HUES64 (cell line): ENCODE data around the gene FOXO6. TPM values are rescaled to one million over a fixed set of nuclear protein-coding genes. Genes with fewer than 3 reads are reported as not detected.

ENCODE experiments used
- H3K27ac ChIP-seq: 2 replicates; pipeline ENCODE4 v1.7.0; 2013; ENCODE audit warnings: low read depth, low read length, inconsistent platforms
- H3K27me3 ChIP-seq: 2 replicates; pipeline ENCODE4 v1.6.1; 2013; ENCODE audit warnings: mild to moderate bottlenecking, low read length; ENCODE audit not compliant: insufficient read depth
- H3K36me3 ChIP-seq: 2 replicates; pipeline ENCODE4 v1.6.1; 2013; ENCODE audit warnings: mild to moderate bottlenecking, low read length; ENCODE audit not compliant: insufficient read depth
- H3K4me1 ChIP-seq: 2 replicates; pipeline ENCODE4 v1.6.1; 2013; ENCODE audit warnings: mild to moderate bottlenecking, low read length, moderate library complexity; ENCODE audit not compliant: insufficient read depth
- H3K4me3 ChIP-seq: 2 replicates; pipeline ENCODE4 v1.5.1; 2013; ENCODE audit warnings: mild to moderate bottlenecking, low read length, moderate library complexity
- H3K9ac ChIP-seq: 2 replicates; pipeline ENCODE4 v1.6.1; 2013; ENCODE audit warnings: mild to moderate bottlenecking, low read depth, low read length
- H3K9me3 ChIP-seq: 2 replicates; pipeline ENCODE4 v1.6.1; 2013; ENCODE audit warnings: low read depth, low read length; ENCODE audit not compliant: insufficient read depth
- WGBS: fragments of 150-250, 120-280 bp; methylation state at CpG from one replicate; pipeline ENCODE4 v1.1.7; 2013; ENCODE audit warnings: missing lambda C conversion rate; 5-methylcytosine and 5-hydroxymethylcytosine counted together
- polyA plus RNA-seq, 2 experiments: library from polyadenylated mRNA; stranded (reverse); fragments of 50-300 nt; gene quantifications; one replicate each; pipeline ENCODE4 v1.2.3, GENCODE V29; 2013

The FOXO6 gene
- 1.2 TPM for polyA plus RNA-seq (2013, experiment 1 of 2)
- 1.5 TPM for polyA plus RNA-seq (2013, experiment 2 of 2)

- H3K4me3 ChIP-seq = peak within 1 kb of the TSS; percentile 56
- H3K4me1 ChIP-seq = peaks cover 38% of the 10 kb centered on the region
- H3K27ac ChIP-seq = no peak within 1 kb of the TSS
- H3K9me3 ChIP-seq = no peaks in the 10 kb centered on the region
- no peaks in the 10 kb centered on the region for H3K36me3 ChIP-seq
- WGBS = 3% methylated on average over 63 of the region's 63 CpGs
- peaks cover 55% of the 10 kb centered on the region for H3K27me3 ChIP-seq
- H3K9ac ChIP-seq = no peak within 1 kb of the TSS
These were observed at the start of gene FOXO6 for GRCh38 chr1:41360786-41361494. Gene FOXO6, plus strand, starts transcription at chr1:41361434.

DNA sequence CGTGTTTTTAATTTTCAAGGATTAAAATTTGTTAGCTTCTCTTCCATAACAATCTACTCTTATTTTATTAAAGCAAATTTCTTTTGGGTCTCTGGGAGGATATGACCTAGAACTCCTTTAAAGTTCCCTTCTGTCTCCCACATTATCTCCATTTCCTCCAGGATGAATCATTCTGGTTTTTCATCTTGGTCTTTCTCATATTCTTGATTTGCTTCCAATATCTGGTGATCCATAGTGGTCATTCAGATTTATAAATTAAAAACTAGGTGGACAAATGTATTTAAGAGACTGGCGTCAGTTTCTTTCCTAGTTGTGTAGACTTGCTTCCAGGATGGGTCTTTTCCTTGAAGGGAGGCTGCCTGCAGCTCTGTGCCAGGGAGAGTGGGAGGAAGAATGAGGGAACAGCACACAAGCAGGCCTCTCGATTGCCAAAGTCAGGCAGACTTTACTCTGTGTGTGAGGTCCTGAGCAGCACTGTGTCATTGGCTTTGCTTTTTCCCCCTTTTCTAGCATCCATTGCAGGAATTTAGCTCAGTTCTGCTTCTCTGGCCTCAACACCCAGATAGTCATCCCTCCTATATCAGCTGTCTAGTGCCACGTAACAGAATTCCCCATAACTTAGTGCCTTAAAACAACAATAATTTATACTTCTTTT lies 48.1 kb upstream of the FOXO6 start:
- H3K4me3 ChIP-seq = no peak overlapping the region
- 84% methylated on average over 3 of the region's 4 CpGs for WGBS
- no peak overlapping the region for H3K27ac ChIP-seq
- H3K36me3 ChIP-seq = no peaks in the 10 kb centered on the region
- no peak overlapping the region for H3K9ac ChIP-seq
- no peaks in the 10 kb centered on the region; the same call in 1 of the 2 replicates for H3K9me3 ChIP-seq
- H3K27me3 ChIP-seq = no peaks in the 10 kb centered on the region; the same call in 1 of the 2 replicates
- H3K4me1 ChIP-seq = peaks cover 12% of the 10 kb centered on the region

DNA sequence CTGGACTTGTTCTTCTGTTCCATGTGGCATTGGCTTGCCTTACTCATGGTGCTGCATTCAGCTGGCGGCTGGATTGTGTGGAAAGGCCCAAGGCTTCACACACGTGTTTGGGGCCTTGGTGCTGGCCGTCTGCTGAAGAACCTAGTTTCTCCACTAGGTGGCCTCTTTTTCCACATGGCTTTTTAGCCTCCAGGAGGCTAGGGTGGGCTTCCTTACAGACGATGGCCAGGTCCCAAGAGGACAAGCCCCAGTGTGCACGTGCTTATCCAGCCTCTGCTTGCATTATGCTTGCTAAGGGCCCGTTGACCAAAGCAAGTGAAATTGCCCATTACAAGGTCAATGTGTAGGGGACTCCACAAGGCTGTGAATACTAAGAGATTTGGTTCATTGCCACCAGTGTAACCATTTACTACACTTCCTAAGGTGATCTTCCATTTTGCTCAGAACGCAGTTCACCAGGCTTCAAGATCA lies 47.5 kb upstream of the FOXO6 start:
- WGBS = 59% methylated on average over 7 of the region's 7 CpGs
- H3K27ac ChIP-seq = no peak overlapping the region

DNA sequence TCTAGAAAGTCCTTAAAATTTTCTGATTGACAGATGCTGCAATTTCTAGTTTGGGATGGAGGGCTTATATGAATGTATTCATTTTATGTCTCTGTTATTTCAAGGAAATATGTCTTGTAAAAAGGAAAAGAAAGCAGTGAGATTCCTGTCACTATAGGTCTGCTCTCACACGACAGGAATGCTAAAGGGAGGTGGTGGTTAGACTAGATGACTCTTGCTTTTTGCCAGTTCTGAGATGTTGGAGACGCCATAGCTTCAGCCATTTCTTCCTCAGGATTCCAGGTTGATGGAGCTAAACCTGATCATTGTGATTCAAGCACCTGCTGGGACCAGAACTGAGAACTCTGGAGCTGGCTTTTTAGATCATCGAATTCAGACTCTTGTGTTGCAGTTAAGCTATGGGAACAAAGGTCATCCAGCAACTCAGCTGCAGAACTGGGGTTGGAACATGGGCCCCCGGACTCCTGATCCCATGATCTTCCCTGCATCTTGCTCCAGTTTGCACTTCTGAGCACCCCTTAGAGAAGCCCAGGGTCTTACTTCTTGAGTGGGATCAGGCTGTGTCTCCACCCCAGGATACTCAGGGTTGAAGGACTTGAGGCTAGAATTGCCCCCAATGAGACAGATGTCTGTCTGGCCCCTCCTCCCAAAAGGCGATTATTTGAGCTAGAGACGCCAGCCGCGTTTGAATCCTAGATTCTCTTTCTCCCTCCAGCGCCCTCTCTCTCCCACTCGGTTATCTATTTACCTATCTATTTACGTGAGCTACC lies 46.7 kb upstream of the FOXO6 start:
- no peaks in the 10 kb centered on the region for H3K9me3 ChIP-seq
- no peak overlapping the region for H3K4me3 ChIP-seq
- H3K9ac ChIP-seq = no peak overlapping the region
- H3K27me3 ChIP-seq = no peaks in the 10 kb centered on the region; the same call in 1 of the 2 replicates
- 55% methylated on average over 11 of the region's 11 CpGs for WGBS
- no peaks in the 10 kb centered on the region for H3K36me3 ChIP-seq
- H3K27ac ChIP-seq = no peak overlapping the region
- peaks cover 12% of the 10 kb centered on the region for H3K4me1 ChIP-seq

More for the DNA sequence above, 47.5 kb upstream of the FOXO6 start:
- H3K27me3 ChIP-seq = no peaks in the 10 kb centered on the region; the same call in 1 of the 2 replicates
- H3K9ac ChIP-seq = no peak overlapping the region
- no peaks in the 10 kb centered on the region for H3K36me3 ChIP-seq
- no peaks in the 10 kb centered on the region for H3K9me3 ChIP-seq
- H3K4me1 ChIP-seq = peaks cover 12% of the 10 kb centered on the region
- H3K4me3 ChIP-seq = no peak overlapping the region

- Histone ChIP-seq H3K27me3 (no peaks in the 10 kb centered on the region; the same call in 1 of the 2 replicates), H3K4me1 (peaks cover 18% of the 10 kb centered on the region), H3K27ac (no peak overlapping the region), H3K9ac (no peak overlapping the region), H3K4me3 (no peak overlapping the region), H3K9me3 (no peaks in the 10 kb centered on the region), H3K36me3 (no peaks in the 10 kb centered on the region)
- WGBS = 79% methylated on average over 15 of the region's 15 CpGs
These were observed 46.0 kb upstream of the FOXO6 start for GRCh38 chr1:41315146-41315822.

DNA sequence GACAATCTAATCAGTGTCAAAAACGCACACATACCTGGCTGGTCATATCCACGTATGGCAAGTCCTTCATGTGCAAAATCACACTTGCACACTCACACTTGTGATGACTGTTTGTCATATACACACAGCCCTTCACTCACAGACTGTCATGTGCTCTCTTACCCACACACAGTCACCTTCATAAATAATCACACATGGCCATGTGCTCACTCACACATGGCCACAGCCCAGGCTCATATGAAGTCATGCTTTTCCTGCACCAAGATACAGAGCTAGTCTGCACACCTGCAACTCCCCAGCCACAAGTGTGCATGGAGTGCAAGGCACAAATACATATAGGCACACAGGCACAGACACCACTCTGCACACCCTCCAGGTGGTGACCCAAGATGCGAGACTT lies 45.4 kb upstream of the FOXO6 start:
- H3K9me3 ChIP-seq = no peaks in the 10 kb centered on the region
- no peaks in the 10 kb centered on the region for H3K36me3 ChIP-seq
- H3K27me3 ChIP-seq = no peaks in the 10 kb centered on the region; the same call in 1 of the 2 replicates
- H3K4me3 ChIP-seq = no peak overlapping the region
- WGBS = 93% methylated on average over 3 of the region's 3 CpGs
- H3K27ac ChIP-seq = no peak overlapping the region
- H3K4me1 ChIP-seq = peaks cover 18% of the 10 kb centered on the region
- H3K9ac ChIP-seq = no peak overlapping the region

DNA sequence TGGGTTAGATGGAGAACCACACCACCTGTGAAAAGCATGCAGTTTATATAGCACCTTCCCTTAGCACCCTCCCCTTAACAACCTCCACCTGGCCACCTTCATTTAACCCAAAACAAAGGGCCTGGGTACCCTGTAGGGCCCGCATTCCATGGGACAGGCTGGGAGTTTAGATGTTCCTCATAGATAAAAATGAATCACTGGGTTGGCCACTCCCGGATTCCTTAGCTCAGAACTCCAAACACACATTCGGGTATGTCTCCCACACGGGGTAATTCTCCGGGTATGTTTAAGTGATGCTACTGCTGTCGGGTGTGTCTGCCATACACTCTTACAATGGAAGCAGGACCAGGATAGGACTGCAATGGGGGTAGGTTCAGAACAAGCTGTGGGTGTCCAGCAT lies 43.9 kb upstream of the FOXO6 start:
- Histone ChIP-seq H3K4me3 (no peak overlapping the region), H3K27ac (no peak overlapping the region), H3K9me3 (no peaks in the 10 kb centered on the region), H3K36me3 (no peaks in the 10 kb centered on the region), H3K27me3 (no peaks in the 10 kb centered on the region; the same call in 1 of the 2 replicates), H3K9ac (no peak overlapping the region), H3K4me1 (peaks cover 18% of the 10 kb centered on the region)
- 97% methylated on average over 6 of the region's 6 CpGs for WGBS

GRCh38 chr1:41318135-41318534 lies 43.1 kb upstream of the FOXO6 start:
- peaks cover 18% of the 10 kb centered on the region for H3K4me1 ChIP-seq
- no peak overlapping the region for H3K27ac ChIP-seq
- 94% methylated on average over 1 of the region's 1 CpG for WGBS
- H3K27me3 ChIP-seq = no peaks in the 10 kb centered on the region; the same call in 1 of the 2 replicates
- no peaks in the 10 kb centered on the region for H3K9me3 ChIP-seq
- H3K9ac ChIP-seq = no peak overlapping the region
- H3K4me3 ChIP-seq = no peak overlapping the region
- H3K36me3 ChIP-seq = no peaks in the 10 kb centered on the region

GRCh38 chr1:41319106-41319755 lies 42.0 kb upstream of the FOXO6 start:
- H3K4me3 ChIP-seq = no peak overlapping the region
- H3K9ac ChIP-seq = no peak overlapping the region
- H3K36me3 ChIP-seq = no peaks in the 10 kb centered on the region
- 86% methylated on average over 2 of the region's 2 CpGs for WGBS
- H3K9me3 ChIP-seq = no peaks in the 10 kb centered on the region
- no peaks in the 10 kb centered on the region for H3K27me3 ChIP-seq
- no peak overlapping the region for H3K27ac ChIP-seq
- peaks cover 18% of the 10 kb centered on the region for H3K4me1 ChIP-seq
